ENCODE results near the gene SMAD7.

The SMAD7 gene

GRCh38 chr18:48929941-48930713 is 20.6 kb downstream of the SMAD7 start:
- DNase-seq (ENCODE audit: low read depth): no peak

- no peak for DNase-seq (ENCODE audit: low read depth)
Measured at GRCh38 chr18:48929212-48929612, 21.6 kb downstream of the SMAD7 start.

DNA sequence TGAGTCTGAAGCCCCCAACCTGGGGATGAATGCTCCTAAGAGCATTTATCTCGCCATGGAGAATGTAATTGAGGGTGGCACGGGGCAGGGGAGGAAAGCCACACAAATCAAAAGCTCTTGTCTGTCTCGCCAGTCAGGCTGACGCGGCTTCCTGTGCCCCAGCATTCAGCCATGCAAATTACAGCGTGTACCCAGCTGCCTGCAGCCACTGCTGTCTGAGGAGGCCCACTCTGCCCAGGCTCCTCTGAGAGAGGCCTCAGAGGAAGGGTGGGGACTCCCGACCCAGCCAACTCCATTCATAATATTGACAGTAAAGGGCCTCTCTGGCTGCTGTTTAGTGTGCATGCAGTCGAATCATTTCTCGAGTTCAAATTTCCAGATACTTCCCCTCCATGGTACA is 22.0 kb downstream of the SMAD7 start:
- peak; percentile 59 for DNase-seq (ENCODE audit: low read depth)

DNA sequence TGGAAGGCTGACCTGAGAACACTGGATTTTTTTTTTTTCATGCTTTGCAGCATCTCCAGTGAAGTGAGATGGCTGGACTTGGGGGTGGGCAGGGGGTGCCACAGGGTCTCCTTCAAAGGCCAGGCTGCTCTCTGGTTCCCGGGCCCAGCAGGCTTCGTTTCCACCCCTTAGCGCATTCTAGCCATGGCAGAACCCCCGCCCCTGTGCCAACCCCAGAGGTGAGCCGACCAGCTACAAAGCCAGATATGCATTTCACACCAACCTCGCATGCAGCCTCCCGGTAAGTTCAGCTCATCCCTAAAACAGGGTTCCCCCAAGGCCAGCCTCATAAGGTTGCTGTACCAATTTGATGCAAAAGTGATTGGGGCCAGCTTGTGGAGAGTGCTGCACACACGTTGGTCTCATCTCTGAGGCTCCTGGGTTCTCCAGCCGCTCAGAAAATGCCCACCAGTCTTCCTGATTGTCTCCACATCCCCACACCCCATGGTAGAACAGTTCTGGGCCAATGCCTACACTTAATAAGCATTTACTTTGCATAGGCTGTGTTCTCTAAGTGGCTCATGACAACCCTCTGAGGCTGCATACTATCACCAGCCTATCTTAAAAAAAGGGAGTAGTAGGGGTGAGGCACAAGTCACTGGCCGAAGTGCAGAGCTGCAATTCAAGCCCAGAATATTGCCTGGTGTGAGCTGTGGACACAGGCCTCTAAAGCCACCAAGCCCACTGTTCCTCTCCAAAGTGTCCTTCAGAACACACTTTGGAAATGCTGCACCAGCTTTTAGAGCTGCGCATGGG is 23.3 kb downstream of the SMAD7 start:
- no peak for DNase-seq (ENCODE audit: low read depth)

GRCh38 chr18:48926420-48926857 is 24.3 kb downstream of the SMAD7 start:
- DNase-seq (ENCODE audit: low read depth): no peak

GRCh38 chr18:48925491-48925780 is 25.3 kb downstream of the SMAD7 start:
- DNase-seq (ENCODE audit: low read depth): no peak

- DNase-seq (ENCODE audit: low read depth): no peak
Measured at GRCh38 chr18:48924630-48925490, 25.9 kb downstream of the SMAD7 start.

DNA sequence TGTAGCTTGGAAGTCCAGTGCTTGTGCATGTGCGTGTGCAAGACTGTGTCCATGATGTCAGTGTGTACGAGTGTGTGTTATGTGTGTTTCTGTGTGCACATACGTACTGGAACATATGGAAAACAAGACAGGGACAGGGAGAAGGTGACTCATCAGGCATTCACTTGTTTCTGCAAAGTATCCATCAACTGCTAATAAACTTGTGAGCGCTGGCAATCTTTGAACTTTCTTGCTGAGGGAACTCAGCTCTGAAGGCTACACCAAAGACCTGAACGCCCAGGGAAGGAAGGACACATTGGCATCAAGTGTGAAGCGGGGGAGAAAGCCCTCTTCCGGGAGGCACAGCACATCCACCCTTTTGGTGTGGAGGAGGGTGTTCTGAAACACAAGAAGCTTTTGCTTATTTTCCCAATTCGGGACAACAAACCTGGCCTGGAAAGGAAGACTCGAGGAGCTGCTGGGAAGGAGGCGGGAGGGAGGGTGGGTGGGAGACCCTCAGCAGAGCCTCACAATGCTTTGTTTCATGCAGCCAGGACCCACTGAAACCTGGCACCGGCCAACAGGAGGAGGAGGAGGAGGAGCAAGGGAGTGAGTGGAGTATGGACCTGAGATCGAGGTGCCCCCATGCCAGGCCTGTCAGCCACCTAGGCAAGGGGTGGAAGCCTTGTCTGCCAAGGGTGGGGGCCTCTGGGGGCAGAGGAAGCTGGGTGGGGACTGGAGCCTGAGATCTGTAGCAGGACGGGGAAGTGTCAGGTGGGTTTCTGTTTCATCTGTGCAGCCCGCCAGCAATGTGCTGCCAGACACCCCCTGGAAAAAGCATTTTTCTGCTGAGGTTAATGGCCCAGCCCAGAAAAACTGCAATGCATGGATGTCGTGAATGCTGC is 26.8 kb downstream of the SMAD7 start:
- DNase-seq (ENCODE audit: low read depth): no peak

DNA sequence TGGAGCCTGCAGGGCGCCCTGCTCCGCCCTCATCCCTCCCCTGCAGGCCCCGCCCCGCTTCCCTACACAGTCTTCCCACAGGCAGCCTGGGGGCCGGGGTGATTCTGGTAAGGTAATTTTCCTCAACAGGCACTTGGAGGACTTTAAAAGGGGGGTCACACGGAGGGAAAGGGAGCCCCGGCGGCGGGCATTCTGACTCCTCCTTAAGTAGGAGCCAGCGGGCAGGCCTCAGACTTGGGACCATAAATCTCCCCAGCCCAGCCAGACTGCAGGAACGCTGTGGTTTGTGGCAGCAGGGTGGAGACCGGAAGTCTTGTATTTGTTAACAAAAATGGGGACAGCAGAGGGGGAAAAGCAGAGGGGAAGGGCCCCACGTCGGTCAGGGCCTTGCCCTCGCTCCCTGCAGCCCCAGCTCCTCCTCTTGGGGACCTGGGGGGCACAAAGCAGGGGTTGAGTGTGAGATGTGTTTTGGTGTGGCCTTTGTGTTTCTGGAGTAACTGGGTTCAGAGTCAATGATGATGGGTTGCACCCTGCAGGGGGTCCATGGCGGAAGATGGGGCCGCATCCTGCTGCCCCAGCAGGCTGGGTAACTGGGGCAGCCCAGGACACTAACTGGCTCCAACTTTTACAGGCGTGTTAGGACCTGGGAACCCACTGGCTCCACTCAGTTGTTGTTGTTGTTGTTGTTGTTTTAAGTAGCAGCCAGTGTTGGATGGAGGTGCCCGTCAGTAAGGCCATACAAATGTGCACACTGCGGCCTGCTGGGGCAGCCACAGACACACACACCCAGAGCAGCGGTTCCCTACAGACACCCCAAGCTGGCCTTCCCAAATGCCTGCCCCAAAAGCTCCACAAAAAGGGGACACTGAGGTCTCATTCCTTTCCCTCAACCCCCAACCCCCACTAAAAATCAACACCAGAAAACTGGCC is 27.7 kb downstream of the SMAD7 start:
- no peak for DNase-seq (ENCODE audit: low read depth)

DNA sequence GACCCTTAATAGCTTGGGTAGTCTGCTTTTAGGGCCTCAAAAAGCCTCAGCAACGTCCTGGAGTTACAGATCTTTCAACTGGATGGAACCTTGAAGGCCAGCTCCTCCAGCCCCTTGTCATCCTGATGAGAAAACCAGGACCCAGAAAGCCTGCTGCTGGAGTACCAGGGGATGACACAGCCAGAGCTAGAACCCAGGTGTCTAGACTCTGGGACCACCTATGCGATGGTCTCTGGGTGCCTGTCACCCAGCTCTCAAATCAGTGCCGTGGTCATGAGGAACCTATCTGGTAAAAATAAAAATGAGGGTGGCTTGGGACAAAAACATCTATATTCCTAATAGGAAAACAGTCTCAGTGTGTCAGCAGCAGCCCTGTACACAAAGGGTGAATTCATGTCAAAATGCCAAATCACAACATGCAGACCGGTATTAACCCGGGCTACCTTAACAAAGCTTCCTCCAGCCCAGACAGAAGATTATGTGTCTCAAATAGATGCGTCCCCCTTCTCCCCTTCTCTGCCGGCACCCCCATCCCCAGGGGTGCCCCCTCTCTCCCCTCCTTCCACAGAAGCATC is 28.5 kb downstream of the SMAD7 start:
- no peak for DNase-seq (ENCODE audit: low read depth)

GRCh38 chr18:48921305-48922225 is 29.2 kb downstream of the SMAD7 start:
- no peak for DNase-seq (ENCODE audit: low read depth)

DNA sequence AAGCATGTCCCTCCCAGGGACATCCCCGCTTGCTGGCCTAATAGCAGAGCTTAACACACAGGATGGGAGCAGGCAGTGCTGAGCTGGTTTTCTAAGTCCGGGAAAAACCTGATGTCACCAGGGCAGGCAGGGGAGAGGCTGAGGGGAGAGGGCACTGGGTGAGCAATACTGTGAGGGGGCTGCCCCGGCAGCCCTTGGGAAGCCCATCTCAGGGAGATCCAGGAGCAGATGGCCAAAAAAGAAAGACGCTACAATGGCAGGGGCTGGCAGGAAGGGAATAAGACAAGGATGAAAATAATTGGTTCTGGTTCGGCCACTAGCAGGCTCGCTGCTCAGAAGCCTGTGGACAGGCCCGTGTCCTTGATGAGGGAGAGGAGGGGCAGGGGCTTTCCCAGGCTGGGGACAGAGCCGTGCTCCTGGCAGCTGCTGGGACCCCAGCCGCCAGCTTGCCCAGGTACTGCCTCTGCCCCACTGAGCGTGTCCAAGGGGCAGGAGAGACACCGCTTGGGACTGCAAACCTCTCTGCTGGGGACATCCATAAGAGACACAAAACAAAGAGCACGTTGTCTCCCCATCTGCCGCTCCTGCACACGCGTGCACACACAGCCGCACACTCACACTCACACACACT is 30.2 kb downstream of the SMAD7 start:
- DNase-seq (ENCODE audit: low read depth): no peak

DNA sequence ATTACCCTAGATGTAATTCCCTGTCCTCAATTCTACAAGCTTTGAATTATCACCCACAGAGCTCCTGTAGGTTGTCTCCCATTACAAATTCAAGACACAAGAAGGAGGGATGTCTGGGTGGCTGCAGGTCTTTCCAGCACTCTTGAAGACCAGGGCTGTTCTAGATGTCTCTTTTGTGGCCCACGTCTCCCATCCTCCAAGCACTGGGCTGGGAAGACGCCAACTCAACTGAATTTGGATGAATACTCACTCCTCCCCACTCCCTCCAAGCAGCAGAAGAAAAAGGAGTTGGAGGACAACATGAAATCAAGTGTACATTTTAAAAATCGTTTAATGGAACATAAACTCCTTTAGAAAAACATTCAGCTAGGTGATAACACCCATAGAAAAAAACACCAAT is 31.2 kb downstream of the SMAD7 start:
- no peak for DNase-seq (ENCODE audit: low read depth)

DNA sequence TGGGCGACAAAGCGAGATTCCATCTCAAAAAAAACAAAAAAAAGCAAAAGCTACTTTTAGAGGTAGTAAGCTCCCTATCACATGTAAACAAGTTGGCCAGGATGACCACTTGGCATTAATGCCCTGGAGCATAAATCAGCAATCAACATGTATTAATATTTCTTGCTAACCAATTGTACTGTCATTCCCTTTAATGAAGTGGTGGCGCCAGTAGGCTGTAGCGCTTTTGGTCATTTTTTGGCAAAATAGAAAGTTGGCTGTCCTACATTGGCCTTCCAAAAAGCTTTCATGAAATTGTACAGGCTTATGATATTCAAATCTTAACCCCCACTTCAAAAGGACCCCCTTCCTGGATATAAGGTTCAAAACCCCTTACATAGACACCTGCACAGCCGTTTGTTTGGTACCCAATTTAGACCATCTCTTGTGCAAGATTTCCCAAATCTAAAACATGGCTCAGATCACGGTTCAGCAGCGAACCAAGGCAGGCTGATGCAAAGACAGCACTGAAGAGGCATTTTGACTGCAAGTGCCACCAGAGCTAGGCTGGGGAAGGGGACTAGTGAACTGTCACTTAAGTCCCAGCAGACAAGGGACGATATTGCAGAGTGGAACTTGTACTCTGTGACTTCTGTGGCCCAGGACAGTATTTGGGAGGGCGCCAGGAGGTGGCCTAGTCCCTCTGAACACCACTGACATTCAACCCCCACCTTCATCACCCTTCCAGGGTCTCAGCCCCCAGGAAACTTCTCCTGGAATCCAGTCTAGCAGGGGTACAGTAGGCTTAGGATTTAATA is 31.9 kb downstream of the SMAD7 start:
- DNase-seq (ENCODE audit: low read depth): no peak

- no peak for DNase-seq (ENCODE audit: low read depth)
Measured at GRCh38 chr18:48917579-48918517, 32.9 kb downstream of the SMAD7 start.

- no peak for DNase-seq (ENCODE audit: low read depth)
Measured at GRCh38 chr18:48915626-48916425, 34.9 kb downstream of the SMAD7 start.

Measured in activated T-cell treated with anti-CD3 and anti-CD28 coated beads for 48 hours (primary cell).